ENCODE data around the gene C2orf69. TPM values are rescaled to one million over a fixed set of nuclear protein-coding genes. Genes with fewer than 3 reads are reported as not detected.

C2orf69 gene
- total and polyA plus RNA-seq, 2 of the 8 experiments (the other 6 are each of a cell fraction or from before 2014, with no cell fraction given): 3.9 to 32.0 TPM

- Histone ChIP-seq H3K18ac (ENCODE audit: extremely low read depth, low read length) (no peak overlapping the region), H4K8ac (ENCODE audit: extremely low read depth, insufficient read depth, low read length) (no peak overlapping the region), H3K23ac (ENCODE audit: insufficient read length) (no peak overlapping the region), H4K5ac (ENCODE audit: insufficient read length, low read depth, low read length) (no peak overlapping the region), H3K4me3 (ENCODE audit: extremely low read depth in 1 of 4, insufficient read depth in 2 of 4, low read depth in 3 of 4, low read length in 4 of 4) (no peak overlapping the region), H2BK12ac (ENCODE audit: low read depth, low read length) (no peak overlapping the region), H4K91ac (replicated peaks; ENCODE audit: insufficient read length, low read length) (no peak overlapping the region), H3K23me2 (ENCODE audit: low read depth, low read length) (no peaks in the 10 kb centered on the region; the same call in none of the 2 replicates), H2BK5ac (ENCODE audit: low read depth, low read length) (no peak overlapping the region), H2AK5ac (ENCODE audit: low read depth, low read length) (no peak overlapping the region), H3K4ac (replicated peaks; ENCODE audit: insufficient read length, low read depth, low read length) (no peak overlapping the region), H2BK15ac (ENCODE audit: low read length) (no peak overlapping the region), H3K79me1 (ENCODE audit: low read depth, low read length) (peaks cover 5% of the 10 kb centered on the region), H3K79me2 (ENCODE audit: control insufficient read depth in 1 of 2, insufficient read depth in 2 of 2, low read length in 2 of 2) (peaks cover 51 to 76% of the 10 kb centered on the region in 2 experiments), H3K27ac (ENCODE audit: low read depth, low read length) (no peak overlapping the region), H3K9me3 (ENCODE audit: insufficient read depth in 2 of 2, low read depth in 1 of 2, low read length in 1 of 2) (peaks cover 15 to 16% of the 10 kb centered on the region in 2 experiments), H3K4me2 (ENCODE audit: insufficient read depth in 1 of 2, low read depth in 2 of 2, low read length in 2 of 2) (peak overlapping the region in 1 of 2 experiments; percentile 5; a peak in 1 of 4 replicates), H3K27me3 (replicated peaks in 1 of 4; ENCODE audit: control insufficient read depth in 3 of 4, extremely low read depth in 1 of 4, insufficient read depth in 3 of 4, low read length in 3 of 4) (no peaks in the 10 kb centered on the region), H2BK20ac (ENCODE audit: low read length) (no peak overlapping the region), H4K20me1 (replicated peaks in 1 of 2; ENCODE audit: control insufficient read depth in 1 of 2, insufficient read depth in 2 of 2, low read length in 2 of 2) (peaks cover 1 to 3% of the 10 kb centered on the region in 2 experiments), H3K56ac (replicated peaks; ENCODE audit: insufficient read length, low read depth, low read length) (no peak overlapping the region), H3K14ac (ENCODE audit: insufficient read length) (no peak overlapping the region), H2AFZ (ENCODE audit: low read length) (no peak overlapping the region), H3K4me1 (replicated peaks in 1 of 4; ENCODE audit: control insufficient read depth in 3 of 4, insufficient read depth in 4 of 4, low read length in 3 of 4) (peaks cover 0 to 3% (median 0%) of the 10 kb centered on the region in 4 experiments; a peak in 2 of 7 replicates), H2BK120ac (replicated peaks; ENCODE audit: low read depth, low read length) (no peak overlapping the region), H3K9ac (replicated peaks in 1 of 4; ENCODE audit: extremely low read depth in 1 of 4, low read depth in 3 of 4, low read length in 3 of 4) (no peak overlapping the region), H3K36me3 (ENCODE audit: control insufficient read depth in 2 of 4, insufficient read depth in 4 of 4, low read length in 3 of 4) (peaks cover 6 to 51% (median 23%) of the 10 kb centered on the region in 4 experiments)
- ChIA-PET POLR2A (ENCODE audit: partially characterized antibody) (interaction anchor here (0.6 to 1.3 kb wide), 4 partner anchors 17 to 623 kb away, joined by 4 to 5 read pairs (median 4); no protein-coding TSS in a partner anchor), CTCF (ENCODE audit: partially characterized antibody) (no interaction called here)
- 85% methylated on average over 2 of the region's 2 CpGs; no CpG with 5 or more reads in 1 of the 2 experiments for WGBS, 2 experiments (ENCODE audit: extremely low coverage in 1 of 2, insufficient coverage in 1 of 2, insufficient read length in 1 of 2, insufficient replicate concordance in 2 of 2, low coverage in 1 of 2, low lambda C conversion rate in 2 of 2, missing lambda C conversion rate in 1 of 2)
- DNase-seq (ENCODE audit: low read depth in 1 of 2, low spot score in 2 of 2): no peak
- no peak for FAIRE-seq
- TF ChIP-seq MAX (IDR thresholded peaks at IDR 0.05) (no peak), SIX5 (IDR thresholded peaks at IDR 0.05; ENCODE audit: low read depth, low read length) (no peak), MAFK (IDR thresholded peaks at IDR 0.05; ENCODE audit: low read depth, low read length) (no peak), SIN3A (conservative IDR thresholded peaks at IDR 0.05 in 1 of 2, IDR thresholded peaks at IDR 0.05 in 1 of 2; ENCODE audit: low read depth in 1 of 2, low read length in 2 of 2) (no peak), TAF1 (IDR thresholded peaks at IDR 0.05; ENCODE audit: low read depth, low read length) (no peak), TCF12 (IDR thresholded peaks at IDR 0.05; ENCODE audit: low read depth, low read length) (no peak), BCL11A (IDR thresholded peaks at IDR 0.05; ENCODE audit: low read depth in 2 of 2, low read length in 2 of 2) (no peak), POLR2AphosphoS5 (IDR thresholded peaks at IDR 0.05; ENCODE audit: low read depth, low read length) (no peak), BRCA1 (IDR thresholded peaks at IDR 0.05; ENCODE audit: low read depth, low read length) (no peak), NANOG (IDR thresholded peaks at IDR 0.05; ENCODE audit: insufficient read depth, low read depth, low read length, poor library complexity, severe bottlenecking) (no peak), TEAD4 (IDR thresholded peaks at IDR 0.05; ENCODE audit: low read depth, low read length) (no peak), EP300 (IDR thresholded peaks at IDR 0.05; ENCODE audit: borderline replicate concordance in 1 of 2, low read depth in 2 of 2, low read length in 2 of 2) (no peak), SIRT6 (IDR thresholded peaks at IDR 0.05; ENCODE audit: low read length) (no peak), POLR2A (IDR thresholded peaks at IDR 0.05; ENCODE audit: control extremely low read depth in 1 of 2, low read depth in 2 of 2, low read length in 2 of 2) (no peak)
Observed at GRCh38 chr2:199914372-199914958, 3.4 kb downstream of the C2orf69 start.

All from H1 (cell line).